SW480 (cell line): Measurements from ENCODE around the gene ZNF22.

Experiments
- DNase-seq: peaks from one replicate; pipeline ENCODE4 v3.0.0-alpha.2; 2016; ENCODE audit warnings: low spot score

Gene ZNF22

GRCh38 chr10:45000752-45001380 is at the start of gene ZNF22:
Gene ZNF22 (plus strand): TSS chr10:45000923. CDS start chr10:45003369, 2,446 bp downstream.
- DNase-seq = peak; percentile 58

- no peak for DNase-seq
Observed at GRCh38 chr10:44951576-44952226, 49.0 kb upstream of the ZNF22 start.

- no peak for DNase-seq
Observed at GRCh38 chr10:44952779-44953231, 47.9 kb upstream of the ZNF22 start.

- no peak for DNase-seq
Observed at GRCh38 chr10:44954042-44954441, 46.7 kb upstream of the ZNF22 start.

GRCh38 chr10:44954962-44955361 is 45.8 kb upstream of the ZNF22 start:
- no peak for DNase-seq

- no peak for DNase-seq
Observed at GRCh38 chr10:44955413-44956070, 45.2 kb upstream of the ZNF22 start.

DNA sequence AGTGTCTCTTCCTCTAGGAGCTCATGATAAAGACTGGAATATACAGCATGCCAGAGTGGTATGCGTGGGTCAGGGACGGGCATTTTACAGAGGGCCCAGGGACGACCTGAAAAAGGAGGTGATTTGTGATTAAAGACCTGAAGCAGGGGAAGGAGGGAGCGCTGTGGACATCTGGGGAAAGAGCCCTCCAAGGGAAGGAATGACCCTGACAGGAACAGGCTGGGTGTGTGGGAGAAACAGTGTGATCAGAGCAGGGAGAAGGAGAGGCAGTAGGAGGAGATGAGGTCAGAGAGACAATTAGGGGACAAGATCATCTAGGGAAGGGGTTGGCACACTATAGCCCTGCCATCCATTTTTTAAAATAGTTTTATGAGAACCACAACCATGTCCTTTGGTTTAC is 44.5 kb upstream of the ZNF22 start:
- DNase-seq = no peak

- no peak for DNase-seq
Observed at GRCh38 chr10:44956717-44957706, 43.7 kb upstream of the ZNF22 start.

DNA sequence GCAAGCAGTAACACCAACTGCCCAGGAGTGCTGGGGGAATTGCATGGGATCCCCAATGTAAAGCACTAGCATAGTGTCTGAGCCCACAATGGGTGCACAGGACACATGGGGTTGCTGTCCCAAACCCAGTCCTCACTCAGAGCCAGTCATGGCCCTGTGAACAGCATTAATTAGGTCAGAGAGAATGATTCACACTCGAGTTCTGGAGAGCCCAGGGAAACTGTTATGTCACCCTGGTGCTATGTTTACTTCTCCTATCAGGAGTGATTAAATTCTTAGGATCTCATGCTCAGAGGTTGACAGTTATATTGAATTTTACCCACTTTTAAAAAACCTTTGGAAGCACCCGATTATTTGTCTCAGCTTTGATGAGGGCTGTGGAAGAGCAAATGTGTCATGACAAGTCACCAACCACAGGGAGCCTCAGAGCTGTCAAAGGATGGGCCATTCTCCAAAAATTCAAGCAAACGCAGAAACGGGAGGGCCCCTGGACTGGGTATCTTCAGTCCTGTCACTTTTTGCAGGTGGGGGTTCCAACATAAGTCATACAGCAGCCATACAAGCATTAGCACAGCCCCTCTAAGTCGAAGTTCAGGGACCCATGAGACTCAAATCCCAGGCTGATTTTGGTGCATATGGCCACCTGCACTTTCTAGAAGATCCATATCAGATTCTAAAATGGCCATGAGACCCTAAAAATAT is 42.4 kb upstream of the ZNF22 start:
- DNase-seq = no peak

DNA sequence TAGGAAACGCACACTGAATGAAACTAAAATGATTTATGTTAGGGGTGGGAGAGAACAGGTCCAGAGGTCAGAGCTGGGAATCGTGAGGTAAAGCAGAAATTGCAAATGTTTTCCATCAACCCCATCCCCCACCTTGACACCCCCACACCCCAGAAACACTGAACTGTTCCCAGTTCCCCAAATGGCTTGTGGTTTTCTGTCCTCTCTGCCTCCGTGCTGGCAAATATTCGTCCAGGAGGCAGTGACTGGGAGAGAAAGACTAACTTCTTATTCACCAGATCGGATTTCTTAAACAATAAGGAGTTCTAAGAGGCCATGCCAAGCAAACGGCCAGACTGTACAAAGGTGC is 41.9 kb upstream of the ZNF22 start:
- DNase-seq = no peak

GRCh38 chr10:44959247-44960087 is 41.3 kb upstream of the ZNF22 start, which contains the start of gene RASSF4:
Gene RASSF4 (plus strand): TSS chr10:44959802. CDS start chr10:44970203, 10,401 bp downstream.
- peak; percentile 76 for DNase-seq

DNA sequence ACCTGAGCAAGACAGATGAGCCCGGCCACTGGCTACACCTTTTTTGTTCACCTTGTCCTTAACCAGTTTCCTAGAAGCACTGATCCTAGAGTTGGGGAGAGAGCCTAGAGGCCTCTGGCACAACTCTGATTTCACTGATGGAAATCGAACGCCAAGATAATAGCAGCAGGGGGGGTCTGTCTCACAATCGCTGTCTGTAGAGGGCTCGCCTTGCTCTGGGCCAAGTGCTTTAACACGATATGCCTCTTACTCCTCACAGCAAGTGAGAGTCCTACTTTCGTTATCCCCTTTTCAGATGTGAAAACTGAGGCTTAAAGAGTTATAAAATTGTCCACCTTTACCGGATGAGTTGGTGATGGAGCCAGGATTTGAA is 40.6 kb upstream of the ZNF22 start:
- no peak for DNase-seq

- no peak for DNase-seq
Observed at GRCh38 chr10:44960482-44961229, 40.1 kb upstream of the ZNF22 start.

DNA sequence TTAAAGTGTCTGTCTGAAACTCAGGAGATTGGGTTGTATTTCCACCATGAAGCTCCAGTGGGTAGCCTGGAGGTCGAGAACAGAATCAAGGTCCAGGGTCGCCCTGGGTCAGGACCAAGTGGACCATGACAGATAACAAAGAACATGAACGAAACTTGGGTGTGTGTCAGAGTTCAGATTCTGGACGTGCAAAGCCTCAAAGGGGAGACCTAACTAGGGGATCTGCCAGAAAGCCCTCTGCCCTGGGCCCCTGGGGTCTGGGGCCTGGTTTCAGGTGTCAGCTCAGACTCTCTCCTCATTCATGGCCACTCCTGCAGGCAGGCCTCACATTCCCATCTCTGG is 39.5 kb upstream of the ZNF22 start:
- DNase-seq = no peak

DNA sequence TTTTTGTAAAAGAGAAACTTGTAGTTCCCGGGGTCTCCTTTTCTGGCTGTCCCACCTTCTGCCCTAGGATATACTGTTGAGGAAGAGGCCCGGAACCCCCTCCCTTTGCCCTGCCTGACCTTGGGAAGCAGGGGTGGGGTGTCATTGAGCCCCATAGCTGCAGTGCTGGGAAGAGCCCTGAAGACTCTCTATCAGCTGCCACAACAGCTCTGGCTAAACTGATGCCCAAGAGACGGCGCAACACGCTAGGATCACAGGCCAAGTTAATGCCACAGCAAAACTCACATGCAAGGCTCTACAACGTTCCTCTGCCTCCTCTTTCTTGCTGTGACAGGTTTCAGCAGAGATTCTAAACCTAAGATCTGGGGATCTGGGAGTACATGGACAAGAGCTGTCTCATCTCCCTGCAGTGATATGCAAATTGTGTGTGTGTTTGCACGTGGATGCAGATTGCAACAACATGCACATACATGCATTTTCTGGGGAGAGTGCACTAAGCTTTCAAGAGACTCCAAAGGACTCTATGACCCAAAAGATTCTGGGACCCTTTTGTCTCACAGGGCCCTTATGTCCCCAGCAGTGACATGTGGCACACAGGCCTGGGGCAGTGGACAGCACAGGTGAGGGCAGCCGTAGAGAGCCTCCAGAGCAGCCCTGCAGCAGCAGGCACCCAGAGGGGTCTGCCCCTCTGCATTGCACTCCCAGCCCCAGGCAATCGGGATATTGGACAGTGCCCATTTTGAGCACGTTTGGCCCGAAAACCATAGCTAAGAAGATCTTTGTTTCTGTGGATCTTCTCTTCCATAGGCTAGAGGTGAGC is 38.6 kb upstream of the ZNF22 start:
- no peak for DNase-seq

DNA sequence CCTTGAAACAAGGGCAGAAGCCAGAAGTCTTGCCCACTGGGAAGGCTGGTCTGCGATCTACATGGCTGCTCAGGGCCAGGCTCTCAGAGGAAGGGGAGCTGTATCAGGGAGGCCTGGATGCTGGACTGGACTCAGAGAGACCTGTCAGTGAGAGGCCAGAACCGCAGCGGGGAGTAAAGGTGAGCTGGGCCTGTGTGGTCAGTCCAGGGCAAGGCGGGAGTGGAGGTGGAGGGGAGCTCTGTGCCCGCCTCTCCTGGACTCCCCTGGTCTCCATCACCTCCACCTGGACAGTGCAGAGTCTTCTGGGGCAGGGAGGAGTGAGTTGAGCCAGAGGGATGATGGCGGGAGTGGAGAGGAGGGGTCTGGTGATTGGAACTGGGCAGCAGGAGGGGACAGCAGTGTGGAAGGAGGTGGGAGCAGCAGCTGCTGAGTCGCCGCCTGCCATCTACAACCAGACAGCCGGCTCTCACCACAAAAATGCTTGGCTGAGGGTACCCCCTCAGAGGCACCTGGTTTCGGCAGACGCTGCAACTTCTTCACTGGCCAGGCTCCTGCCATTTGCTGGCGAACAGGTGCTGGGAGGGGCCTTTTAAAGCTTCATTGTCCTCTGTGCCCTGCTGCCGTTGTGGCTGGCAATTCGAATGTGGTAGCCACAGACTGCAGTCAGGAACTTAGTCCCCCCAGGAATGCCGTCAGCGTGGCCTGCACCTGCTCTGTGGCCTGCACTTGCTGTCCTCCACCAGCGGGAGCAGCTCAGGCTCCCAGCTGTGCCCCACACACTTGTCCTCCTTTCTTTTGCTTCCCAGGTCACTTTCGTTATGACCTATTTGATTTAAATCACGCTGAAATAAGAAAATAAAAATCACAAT is 37.6 kb upstream of the ZNF22 start:
- peak; percentile 81 for DNase-seq

DNA sequence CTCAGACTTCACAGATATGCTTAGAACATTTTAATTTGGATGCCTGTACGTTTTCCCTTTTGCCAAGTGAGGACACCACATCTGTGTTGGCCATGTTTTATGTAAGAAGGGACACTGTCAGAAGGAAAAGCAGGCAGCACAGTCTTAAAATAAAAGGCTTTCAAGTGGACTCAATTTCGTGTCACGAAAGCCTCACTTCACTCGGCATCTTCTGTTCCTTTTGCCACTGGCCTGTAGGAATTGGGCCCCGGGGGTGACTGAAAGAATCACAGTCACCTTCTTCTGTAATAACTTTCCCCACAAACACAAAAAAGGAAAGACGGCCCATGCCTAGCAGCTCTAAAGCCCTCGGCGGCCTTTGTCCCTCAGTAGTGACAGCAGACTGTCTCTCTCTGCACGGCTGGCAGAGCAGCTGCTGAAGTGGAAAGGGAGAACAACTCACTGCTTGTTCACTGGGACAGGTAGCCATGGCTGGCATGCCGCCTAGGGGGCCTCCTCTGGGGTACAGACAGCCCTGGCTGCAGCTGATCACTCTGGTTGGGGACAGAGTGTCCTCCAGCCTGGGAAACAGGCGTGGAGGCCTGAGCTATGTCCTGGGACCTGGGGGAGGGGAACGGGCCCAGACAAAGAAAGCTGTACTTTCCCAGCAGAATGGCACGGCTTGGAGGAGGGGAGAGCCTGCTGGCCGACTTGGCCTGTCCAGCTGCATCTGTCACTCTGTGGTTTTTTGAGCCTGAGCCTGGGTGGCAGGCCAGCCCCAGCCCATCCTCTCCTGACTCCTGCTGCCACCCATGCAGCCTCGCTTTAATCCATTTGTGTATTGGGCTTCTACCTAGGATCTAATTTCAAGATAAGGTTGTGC is 36.7 kb upstream of the ZNF22 start:
- no peak for DNase-seq
